Cardiac muscle cell (in vitro differentiated cells and primary cell): ENCODE results near the gene C16orf74. TPM values are rescaled to one million over a fixed set of nuclear protein-coding genes. Genes with fewer than 3 reads are reported as not detected.

Experiments
- DNase-seq, 2 donors: peaks; one replicate each; pipeline versions ENCODE4 v3.0.0 to v3.0.0-alpha.2; 2010 to 2017; ENCODE audit warnings: low read depth in 1 of 2, low spot score in 1 of 2
- H3K27ac ChIP-seq: fragments of 200-600 bp; sonication (generic); 2 replicates; pipeline ENCODE4 v1.5.1; 2016
- H3K27me3 ChIP-seq: fragments of 200-600 bp; sonication (generic); 2 replicates; pipeline ENCODE4 v1.6.0; 2016; ENCODE audit warnings: control low read depth
- H3K36me3 ChIP-seq: fragments of 200-600 bp; sonication (generic); 2 replicates; pipeline ENCODE4 v1.5.1; 2016; ENCODE audit warnings: control low read depth
- H3K4me1 ChIP-seq: fragments of 200-600 bp; sonication (generic); 2 replicates; pipeline ENCODE4 v1.8.1; 2017; ENCODE audit warnings: low read depth, mild to moderate bottlenecking, mixed run types
- H3K4me3 ChIP-seq: fragments of 200-600 bp; sonication (generic); 2 replicates; pipeline ENCODE4 v1.5.1; 2016; ENCODE audit warnings: mild to moderate bottlenecking
- H3K9me3 ChIP-seq: fragments of 200-600 bp; sonication (generic); 2 replicates; pipeline ENCODE4 v1.5.1; 2017; ENCODE audit warnings: low read depth, mild to moderate bottlenecking, control low read depth
- CTCF ChIP-seq: IDR thresholded peaks from 2 replicates; pipeline ENCODE4 v1.5.1; 2012; ENCODE audit warnings: low read depth, mild to moderate bottlenecking, low read length
- polyA plus RNA-seq: library from polyadenylated mRNA; unstranded; fragments of >200 nt; fragmentation: Nextera tagmentation; extraction: Ambion mirVana; gene quantifications from 2 replicates; pipeline ENCODE4 v1.2.1, GENCODE V29; 2016
- total RNA-seq: library from RNA; depleted of rRNA; stranded (reverse); fragments of >200 nt; gene quantifications from 2 replicates; pipeline ENCODE4 v1.2.3, GENCODE V29; 2016

Gene C16orf74
- total RNA-seq (30.9 and 49.7 TPM in 2 replicates), polyA plus RNA-seq (37.9 and 46.8 TPM in 2 replicates)

DNA sequence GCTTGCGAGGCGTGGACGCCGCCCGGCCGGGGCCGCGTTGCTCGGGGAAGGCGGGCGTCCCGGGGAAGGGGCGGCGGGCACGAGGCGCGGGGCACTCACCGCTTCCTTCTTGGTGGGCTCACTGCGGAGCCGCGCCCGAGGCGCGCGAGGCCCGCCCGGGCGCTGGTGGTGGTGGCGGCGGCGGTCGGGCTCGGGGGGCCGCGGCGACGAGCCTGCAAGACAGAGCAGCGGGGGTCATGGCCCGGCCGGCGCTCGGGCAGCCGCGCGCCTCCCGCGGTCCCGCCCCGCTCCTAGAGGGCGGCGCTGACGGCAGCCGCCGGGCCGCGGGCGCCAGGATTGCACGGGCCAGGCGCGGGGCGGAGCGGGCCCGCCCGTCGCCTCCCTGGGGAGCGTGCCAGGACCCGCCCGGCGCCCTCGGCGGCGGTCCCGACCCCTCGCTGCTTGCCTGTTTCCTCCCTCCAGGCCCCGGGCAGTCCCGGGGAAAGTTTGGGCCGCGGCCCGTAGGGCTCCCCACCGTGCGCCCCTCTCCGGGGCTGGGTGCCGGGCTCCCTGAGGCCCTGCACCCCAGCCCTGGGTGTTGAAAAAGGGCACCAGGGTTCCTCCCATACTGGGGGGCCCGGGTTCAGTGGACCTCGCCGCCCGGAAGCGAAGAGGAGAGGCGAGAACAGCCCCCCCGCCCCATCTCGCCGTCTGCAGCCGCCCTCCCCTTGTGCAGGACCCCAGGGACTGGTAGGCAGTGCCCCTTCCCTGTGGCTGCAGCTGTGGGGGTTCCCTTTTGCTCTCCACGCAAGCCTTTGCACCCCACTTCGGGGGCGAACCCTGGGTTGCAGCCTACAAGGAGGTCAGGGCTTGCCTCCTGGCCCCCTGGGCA is at the start of gene C16orf74:
Gene C16orf74, minus strand, starts transcription at position 270 of the 871 bp plus-strand sequence. CDS start 15,879 bp downstream, outside the sequence.
- DNase-seq: peak; percentile 65 to 79
- TF ChIP-seq CTCF: no peak
- Histone ChIP-seq H3K4me1 (peaks cover 23% of the 10 kb centered on the region), H3K4me3 (peak within 1 kb of the TSS; percentile 51), H3K27me3 (no peaks in the 10 kb centered on the region), H3K9me3 (no peaks in the 10 kb centered on the region), H3K27ac (no peak within 1 kb of the TSS), H3K36me3 (no peaks in the 10 kb centered on the region)

DNA sequence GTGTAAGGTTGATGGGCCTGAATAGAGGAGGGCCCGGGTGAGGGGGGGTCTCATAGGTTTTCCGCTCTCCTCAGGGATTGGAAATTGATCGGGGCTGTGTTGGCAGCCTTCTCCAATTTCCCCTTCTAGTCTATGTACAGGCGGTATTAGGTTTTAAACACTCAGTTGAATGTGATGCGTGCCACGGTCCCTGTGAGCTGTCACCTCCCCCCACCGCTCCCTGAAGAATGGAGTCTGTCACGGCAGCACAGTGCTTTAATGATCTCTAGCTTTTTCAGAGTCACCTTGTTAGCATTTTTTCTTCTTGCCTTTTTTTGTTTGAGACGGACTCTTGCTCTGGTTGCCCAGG is 49.4 kb upstream of the C16orf74 start:
- Histone ChIP-seq H3K4me1 (peaks cover 7% of the 10 kb centered on the region), H3K36me3 (peaks cover 36% of the 10 kb centered on the region), H3K27ac (peak overlapping the region; percentile 98), H3K9me3 (no peaks in the 10 kb centered on the region), H3K4me3 (peak overlapping the region; percentile 100), H3K27me3 (no peaks in the 10 kb centered on the region)
- no peak for TF ChIP-seq CTCF
- peak in 1 of 2 donors; percentile 15 for DNase-seq

DNA sequence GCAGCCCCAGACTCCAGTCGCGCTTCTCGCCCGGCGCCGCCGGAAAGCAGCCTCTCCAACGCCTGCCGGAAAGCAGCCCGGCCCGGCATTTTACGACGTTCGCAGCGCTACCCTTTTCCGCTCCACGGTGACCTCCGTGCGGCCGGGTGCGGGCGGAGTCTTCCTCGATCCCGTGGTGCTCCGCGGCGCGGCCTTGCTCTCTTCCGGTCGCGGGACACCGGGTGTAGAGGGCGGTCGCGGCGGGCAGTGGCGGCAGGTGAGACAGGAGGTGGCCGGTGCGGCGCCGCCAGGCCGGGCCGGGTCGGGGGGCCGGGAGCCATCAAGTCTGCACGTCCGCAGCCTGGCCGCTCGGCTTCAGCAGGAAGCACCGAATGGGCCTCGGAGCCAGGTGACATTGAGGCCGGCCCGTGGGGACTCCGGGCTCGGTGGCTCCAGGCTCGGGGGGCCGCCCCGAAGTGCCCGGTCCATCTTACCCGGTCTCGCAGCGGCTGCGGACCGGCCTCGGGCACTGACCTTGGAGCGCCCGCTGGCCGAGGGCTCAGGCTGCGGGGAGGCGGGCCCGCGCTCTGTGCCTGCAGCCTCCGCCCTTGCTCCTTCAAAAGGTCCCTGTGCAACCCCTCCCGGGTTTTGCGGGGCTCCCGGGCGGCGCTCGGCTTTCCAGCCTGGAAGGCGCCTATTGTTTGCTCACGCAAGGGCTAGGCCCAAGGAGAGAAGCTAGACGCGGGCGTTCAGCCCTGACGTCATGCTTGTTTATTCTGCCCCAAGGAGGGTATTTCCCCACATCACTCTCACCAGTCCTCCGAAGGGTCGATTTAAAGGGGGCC is 48.8 kb upstream of the C16orf74 start, which contains the start of the genes COX4I1 and EMC8:
Gene COX4I1, plus strand, starts transcription at position 199 of the 824 bp plus-strand sequence. CDS start 1,511 bp downstream, outside the sequence.
Gene EMC8, minus strand, starts transcription at position 48 of the 824 bp plus-strand sequence. CDS start 249 bp downstream, outside the sequence.
- Histone ChIP-seq H3K4me1 (peaks cover 7% of the 10 kb centered on the region), H3K36me3 (peaks cover 30% of the 10 kb centered on the region), H3K4me3 (peak within 1 kb of the TSS; percentile 100), H3K27ac (peak within 1 kb of the TSS; percentile 98), H3K9me3 (no peaks in the 10 kb centered on the region), H3K27me3 (no peaks in the 10 kb centered on the region)
- DNase-seq: peak; percentile 94 to 96
- TF ChIP-seq CTCF: no peak

GRCh38 chr16:85798901-85799496 is 48.1 kb upstream of the C16orf74 start:
- TF ChIP-seq CTCF: no peak
- Histone ChIP-seq H3K4me1 (peaks cover 7% of the 10 kb centered on the region), H3K27me3 (no peaks in the 10 kb centered on the region), H3K36me3 (peaks cover 27% of the 10 kb centered on the region), H3K27ac (peak overlapping the region; percentile 98), H3K9me3 (no peaks in the 10 kb centered on the region), H3K4me3 (peak overlapping the region; percentile 100)
- DNase-seq: peak in 1 of 2 donors; percentile 27

DNA sequence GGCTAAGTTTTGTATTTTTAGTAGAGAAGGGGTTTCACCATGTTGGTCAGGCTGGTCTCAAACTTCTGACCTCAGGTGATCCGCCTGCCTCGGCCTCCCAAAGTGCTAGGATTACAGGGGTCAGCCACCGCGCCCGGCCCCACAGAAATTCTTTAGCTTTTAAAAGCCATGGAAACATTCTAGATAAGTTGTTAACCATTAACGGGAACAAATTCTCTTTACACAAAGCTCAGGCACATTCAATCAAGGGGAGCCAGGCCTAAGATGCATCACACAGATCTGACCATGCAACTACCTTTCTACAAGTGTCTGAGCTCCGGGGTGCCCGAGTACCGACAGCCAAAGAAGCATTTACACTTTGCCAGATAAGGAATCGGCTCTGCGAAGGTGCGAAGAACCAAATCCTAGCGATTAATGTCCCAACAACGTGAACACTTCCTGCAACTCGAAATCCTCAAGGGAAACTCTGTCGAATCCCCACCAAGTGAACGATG is 47.4 kb upstream of the C16orf74 start:
- H3K9me3 ChIP-seq: no peaks in the 10 kb centered on the region
- peaks cover 7% of the 10 kb centered on the region for H3K4me1 ChIP-seq
- peaks cover 20% of the 10 kb centered on the region for H3K36me3 ChIP-seq
- peak overlapping the region; percentile 98 for H3K27ac ChIP-seq
- DNase-seq: no peak
- TF ChIP-seq CTCF: no peak
- H3K4me3 ChIP-seq: peak overlapping the region; percentile 100
- no peaks in the 10 kb centered on the region for H3K27me3 ChIP-seq
